RPMI7951 (cell line): ENCODE measurements around the gene DOCK10. TPM values are rescaled to one million over a fixed set of nuclear protein-coding genes. Genes with fewer than 3 reads are reported as not detected.
A peak's percentile ranks its signal among the peaks of the same experiment; 100 is the strongest.
"Not testable (repeated sequence)": the region's sequence is repeated elsewhere in the genome, so short reads cannot be mapped to it uniquely, and the experiment has no call there.

ENCODE experiments used
- DNase-seq: peaks from one replicate; pipeline ENCODE4 v3.0.0-alpha.2; 2012; ENCODE audit warnings: low read depth
- total RNA-seq: library from RNA; depleted of rRNA; stranded (reverse); fragments of >200 nt; shearing (Covaris generic); gene quantifications from 2 replicates; pipeline ENCODE4 v1.2.3, GENCODE V29; 2014

Gene DOCK10
- total RNA-seq, 1 experiment from 2014 or later: 42.8 TPM

- peak; percentile 84 for DNase-seq
These were observed 95.4 kb downstream of the DOCK10 start for GRCh38 chr2:224946895-224947294.

GRCh38 chr2:224944707-224945547 lies 97.3 kb downstream of the DOCK10 start:
- DNase-seq: peak; percentile 62

- not testable (repeated sequence) for DNase-seq
These were observed 98.6 kb downstream of the DOCK10 start for GRCh38 chr2:224943601-224944041.

- DNase-seq: no peak
These were observed 100.3 kb downstream of the DOCK10 start for GRCh38 chr2:224941960-224942359.

GRCh38 chr2:224940618-224941017 lies 101.7 kb downstream of the DOCK10 start:
- DNase-seq: no peak

GRCh38 chr2:224938651-224939182 lies 103.6 kb downstream of the DOCK10 start:
- peak; percentile 97 for DNase-seq

GRCh38 chr2:224937887-224938286 lies 104.4 kb downstream of the DOCK10 start:
- DNase-seq: no peak

- peak; percentile 40 for DNase-seq
These were observed 107.6 kb downstream of the DOCK10 start for GRCh38 chr2:224934526-224935188.

GRCh38 chr2:224933431-224933830 lies 108.8 kb downstream of the DOCK10 start:
- DNase-seq: no peak

- no peak for DNase-seq
These were observed 109.7 kb downstream of the DOCK10 start for GRCh38 chr2:224932522-224932921.

GRCh38 chr2:224931956-224932355 lies 110.3 kb downstream of the DOCK10 start:
- DNase-seq: no peak

- DNase-seq: peak; percentile 61
These were observed 111.3 kb downstream of the DOCK10 start for GRCh38 chr2:224930990-224931389.

- DNase-seq: peak; percentile 41
These were observed 112.1 kb downstream of the DOCK10 start for GRCh38 chr2:224930124-224930523.

- DNase-seq: no peak
These were observed 112.8 kb downstream of the DOCK10 start for GRCh38 chr2:224929512-224929911.

- no peak for DNase-seq
These were observed 114.6 kb downstream of the DOCK10 start for GRCh38 chr2:224927646-224928173.

GRCh38 chr2:224927011-224927410 lies 115.3 kb downstream of the DOCK10 start:
- DNase-seq: no peak

- DNase-seq: peak; percentile 32
These were observed 116.5 kb downstream of the DOCK10 start for GRCh38 chr2:224925810-224926100.

- no peak for DNase-seq
These were observed 117.0 kb downstream of the DOCK10 start for GRCh38 chr2:224925061-224925809.

GRCh38 chr2:224924631-224925030 lies 117.6 kb downstream of the DOCK10 start:
- no peak for DNase-seq

GRCh38 chr2:224922142-224922727 lies 120.0 kb downstream of the DOCK10 start:
- DNase-seq: no peak

GRCh38 chr2:224919472-224920110 lies 122.7 kb downstream of the DOCK10 start:
- DNase-seq: no peak
